ENCODE data around the gene IPP. TPM values are rescaled to one million over a fixed set of nuclear protein-coding genes. Genes with fewer than 3 reads are reported as not detected.

The IPP gene
- total RNA-seq, 2 experiments from 2014 or later = 12.7 to 16.7 TPM

Other genes starting within 250 kb of the IPP start
- gene PRDX1, start 228.8 kb downstream of the IPP start, total RNA-seq = 100 to 1,000 TPM; 746 to 755 TPM
- gene AKR1A1, start 199.8 kb downstream of the IPP start, total RNA-seq = 100 to 1,000 TPM; 181 to 203 TPM
- gene NASP, start 166.6 kb downstream of the IPP start, total RNA-seq = 100 to 1,000 TPM; 274 to 278 TPM
- gene CCDC17, start 126.6 kb downstream of the IPP start, total RNA-seq = 1 to 10 TPM; 1.1 to 1.2 TPM
- gene GPBP1L1, start 64.1 kb downstream of the IPP start, total RNA-seq = 10 to 100 TPM; 82.4 to 90.5 TPM
- gene TMEM69, start 62.5 kb downstream of the IPP start, total RNA-seq = 10 to 100 TPM; 43.0 to 45.2 TPM
- gene MAST2, start 53.0 kb upstream of the IPP start, total RNA-seq = 10 to 100 TPM; 19.0 to 22.5 TPM

All from activated naive CD8-positive, alpha-beta T cell treated with anti-CD3 and anti-CD28 coated beads for 36 hours (primary cell).